Lung microvascular endothelial cell (primary cell): ENCODE measurements around the gene BICD2. TPM values are rescaled to one million over a fixed set of nuclear protein-coding genes. Genes with fewer than 3 reads are reported as not detected.

Experiments
- DNase-seq, 2 donors: peaks; one replicate each; pipeline versions ENCODE4 v3.0.0 to v3.0.0-alpha.2; 2010; ENCODE audit warnings: low read depth in 2 of 2
- total RNA-seq: library from RNA; depleted of rRNA; stranded (reverse); fragments of >200 nt; gene quantifications from 2 replicates; pipeline ENCODE4 v1.2.1, GENCODE V29; 2014

The BICD2 gene
- total RNA-seq, 1 donor from 2014 or later: 37.7 TPM

- no peak for DNase-seq
These were observed 49.0 kb downstream of the BICD2 start for GRCh38 chr9:92715488-92716231.

- no peak for DNase-seq
These were observed 49.7 kb downstream of the BICD2 start for GRCh38 chr9:92714787-92715487.

- DNase-seq: no peak
These were observed 50.6 kb downstream of the BICD2 start for GRCh38 chr9:92714016-92714415.

- DNase-seq: peak in 1 of 2 donors; percentile 33
These were observed 51.1 kb downstream of the BICD2 start for GRCh38 chr9:92713528-92713927.

- no peak for DNase-seq
These were observed 51.9 kb downstream of the BICD2 start for GRCh38 chr9:92712767-92713166.

- DNase-seq: no peak
These were observed 52.8 kb downstream of the BICD2 start for GRCh38 chr9:92711844-92712243.

- DNase-seq: no peak
These were observed 53.5 kb downstream of the BICD2 start for GRCh38 chr9:92711146-92711545.

- DNase-seq: no peak
These were observed 54.3 kb downstream of the BICD2 start for GRCh38 chr9:92710368-92710767.

- DNase-seq: no peak
These were observed 54.7 kb downstream of the BICD2 start for GRCh38 chr9:92709954-92710353.

- no peak for DNase-seq
These were observed 55.4 kb downstream of the BICD2 start for GRCh38 chr9:92709240-92709639.

- peak; percentile 33 to 40 for DNase-seq
These were observed 57.1 kb downstream of the BICD2 start for GRCh38 chr9:92707530-92707929.

- DNase-seq: peak; percentile 25 to 44
These were observed 58.3 kb downstream of the BICD2 start for GRCh38 chr9:92706218-92706940.

GRCh38 chr9:92704528-92704927, 60.1 kb downstream of the BICD2 start:
- no peak for DNase-seq

GRCh38 chr9:92696619-92697018, 68.0 kb downstream of the BICD2 start:
- no peak for DNase-seq

- peak; percentile 12 to 23 for DNase-seq
These were observed 77.7 kb downstream of the BICD2 start for GRCh38 chr9:92686954-92687353.

GRCh38 chr9:92685022-92685421, 79.6 kb downstream of the BICD2 start:
- DNase-seq: no peak

GRCh38 chr9:92682269-92682668, 82.4 kb downstream of the BICD2 start:
- no peak for DNase-seq

GRCh38 chr9:92680166-92681119, 84.2 kb downstream of the BICD2 start:
- no peak for DNase-seq

GRCh38 chr9:92679413-92680165, 85.0 kb downstream of the BICD2 start:
- no peak for DNase-seq

- peak; percentile 42 to 82 for DNase-seq
These were observed 93.3 kb downstream of the BICD2 start for GRCh38 chr9:92671323-92671722.
